ENCODE results near the gene CX3CR1. TPM values are rescaled to one million over a fixed set of nuclear protein-coding genes. Genes with fewer than 3 reads are reported as not detected.

Gene CX3CR1
- total RNA-seq, 1 donor from 2014 or later, result 0.26 TPM

- Mint-ChIP-seq H3K27me3 (ENCODE audit: low read depth) (peaks cover 9% of the 10 kb centered on the region), H3K27ac (ENCODE audit: unreplicated experiment) (no peak overlapping the region), H3K4me3 (no peak overlapping the region), H3K4me1 (no peaks in the 10 kb centered on the region), H3K9me3 (peaks cover 18% of the 10 kb centered on the region), H3K36me3 (ENCODE audit: low read depth) (peaks cover 5% of the 10 kb centered on the region)
- TF ChIP-seq CTCF (conservative IDR thresholded peaks at IDR 0.05), result no peak
- DNase-seq (ENCODE audit: low read depth, low spot score), result no peak
Measured at GRCh38 chr3:39317571-39318169, 37.8 kb upstream of the CX3CR1 start.

GRCh38 chr3:39315420-39315819 is 35.6 kb upstream of the CX3CR1 start:
- no peak for TF ChIP-seq CTCF (conservative IDR thresholded peaks at IDR 0.05)
- Mint-ChIP-seq H3K9me3 (peaks cover 18% of the 10 kb centered on the region), H3K4me3 (no peak overlapping the region), H3K27me3 (ENCODE audit: low read depth) (peaks cover 11% of the 10 kb centered on the region), H3K36me3 (ENCODE audit: low read depth) (peaks cover 5% of the 10 kb centered on the region), H3K4me1 (no peaks in the 10 kb centered on the region), H3K27ac (ENCODE audit: unreplicated experiment) (no peak overlapping the region)
- no peak for DNase-seq (ENCODE audit: low read depth, low spot score)

GRCh38 chr3:39313289-39313688 is 33.5 kb upstream of the CX3CR1 start:
- peaks cover 14% of the 10 kb centered on the region for H3K9me3 Mint-ChIP-seq
- H3K27ac Mint-ChIP-seq (ENCODE audit: unreplicated experiment), result no peak overlapping the region
- H3K27me3 Mint-ChIP-seq (ENCODE audit: low read depth), result peaks cover 23% of the 10 kb centered on the region

GRCh38 chr3:39302178-39302577 is 22.3 kb upstream of the CX3CR1 start:
- no peak for TF ChIP-seq CTCF (conservative IDR thresholded peaks at IDR 0.05)
- Mint-ChIP-seq H3K36me3 (ENCODE audit: low read depth) (peaks cover 2% of the 10 kb centered on the region), H3K4me1 (peaks cover under 1% of the 10 kb centered on the region), H3K27ac (ENCODE audit: unreplicated experiment) (no peak overlapping the region), H3K4me3 (no peak overlapping the region), H3K9me3 (peaks cover 11% of the 10 kb centered on the region), H3K27me3 (ENCODE audit: low read depth) (peaks cover 35% of the 10 kb centered on the region)
- no peak for DNase-seq (ENCODE audit: low read depth, low spot score)

More at GRCh38 chr3:39313289-39313688, 33.5 kb upstream of the CX3CR1 start:
- TF ChIP-seq CTCF (conservative IDR thresholded peaks at IDR 0.05), result no peak
- Mint-ChIP-seq H3K4me1 (no peaks in the 10 kb centered on the region), H3K4me3 (no peak overlapping the region), H3K36me3 (ENCODE audit: low read depth) (peaks cover 5% of the 10 kb centered on the region)
- no peak for DNase-seq (ENCODE audit: low read depth, low spot score)

- H3K4me3 Mint-ChIP-seq, result no peak overlapping the region
- no peak overlapping the region for H3K27ac Mint-ChIP-seq (ENCODE audit: unreplicated experiment)
- H3K27me3 Mint-ChIP-seq (ENCODE audit: low read depth), result peaks cover 26% of the 10 kb centered on the region
- no peak for TF ChIP-seq CTCF (conservative IDR thresholded peaks at IDR 0.05)
- no peak for DNase-seq (ENCODE audit: low read depth, low spot score)
- H3K36me3 Mint-ChIP-seq (ENCODE audit: low read depth), result peaks cover 2% of the 10 kb centered on the region
- peaks cover 16% of the 10 kb centered on the region for H3K4me1 Mint-ChIP-seq
- peaks cover 11% of the 10 kb centered on the region for H3K9me3 Mint-ChIP-seq
Measured at GRCh38 chr3:39299279-39299678, 19.4 kb upstream of the CX3CR1 start.
